ENCODE measurements around the gene BEND5. TPM values are rescaled to one million over a fixed set of nuclear protein-coding genes. Genes with fewer than 3 reads are reported as not detected.
A peak's percentile ranks its signal among the peaks of the same experiment; 100 is the strongest.

BEND5 gene
- total and polyA plus RNA-seq, 2 of the 8 experiments (the other 6 are each of a cell fraction or from before 2014, with no cell fraction given), result 3.8 to 7.5 TPM

DNA sequence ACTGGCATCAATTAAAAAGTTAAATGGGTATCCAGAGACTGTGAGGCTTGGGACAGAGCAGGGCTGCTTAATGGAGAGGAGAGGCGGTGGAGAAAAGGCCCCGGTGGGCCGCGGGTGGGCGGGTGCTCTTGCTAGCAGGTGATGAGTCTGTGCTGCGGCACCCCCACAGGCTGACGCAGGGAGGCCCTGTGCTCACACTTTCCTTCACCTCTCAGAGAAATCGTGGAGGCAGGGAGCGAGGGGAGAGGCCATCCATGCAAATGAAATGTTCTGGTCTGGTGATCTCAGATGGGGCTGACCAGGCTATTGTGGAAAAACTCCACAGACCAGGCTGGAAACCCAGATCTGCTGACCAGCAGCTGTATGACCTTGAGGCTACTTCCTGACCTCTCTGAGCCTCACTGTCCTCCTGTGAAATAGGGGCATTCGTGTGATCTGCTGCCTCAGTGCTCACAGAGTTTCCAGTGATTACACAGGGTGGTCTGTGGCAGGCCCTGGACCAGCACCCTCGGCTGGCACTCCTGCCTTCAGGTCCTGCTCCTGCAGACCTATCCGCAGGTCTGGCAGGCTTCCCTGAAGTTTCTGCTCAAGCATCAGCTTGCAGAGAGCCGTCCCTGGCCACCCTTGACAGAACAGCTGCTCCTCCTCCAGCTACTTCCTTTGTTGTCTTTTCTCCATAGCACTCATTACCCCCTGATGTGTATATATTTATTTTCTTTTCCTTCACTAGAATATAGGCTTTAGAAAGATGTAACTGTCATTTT, 89.2 kb downstream of the BEND5 start:
- H2AFZ ChIP-seq (ENCODE audit: low read length), result no peak overlapping the region
- no peaks in the 10 kb centered on the region for H4K20me1 ChIP-seq (replicated peaks in 1 of 2; ENCODE audit: control insufficient read depth in 1 of 2, insufficient read depth in 2 of 2, low read length in 2 of 2)
- ChIA-PET POLR2A (ENCODE audit: partially characterized antibody) (no interaction called here), CTCF (ENCODE audit: partially characterized antibody) (interaction anchor here (0.6 to 7.3 kb wide), 21 partner anchors 10 to 1661 kb away, joined by 3 to 70 read pairs (median 5); no protein-coding TSS in a partner anchor)
- H3K79me1 ChIP-seq (ENCODE audit: low read depth, low read length), result no peaks in the 10 kb centered on the region
- TF ChIP-seq EZH2 (IDR thresholded peaks at IDR 0.05; ENCODE audit: low read depth, low read length, severe bottlenecking) (no peak), GTF2F1 (IDR thresholded peaks at IDR 0.05; ENCODE audit: borderline replicate concordance, low read depth, low read length) (no peak)
- TF ChIP-seq, protein P1, sequence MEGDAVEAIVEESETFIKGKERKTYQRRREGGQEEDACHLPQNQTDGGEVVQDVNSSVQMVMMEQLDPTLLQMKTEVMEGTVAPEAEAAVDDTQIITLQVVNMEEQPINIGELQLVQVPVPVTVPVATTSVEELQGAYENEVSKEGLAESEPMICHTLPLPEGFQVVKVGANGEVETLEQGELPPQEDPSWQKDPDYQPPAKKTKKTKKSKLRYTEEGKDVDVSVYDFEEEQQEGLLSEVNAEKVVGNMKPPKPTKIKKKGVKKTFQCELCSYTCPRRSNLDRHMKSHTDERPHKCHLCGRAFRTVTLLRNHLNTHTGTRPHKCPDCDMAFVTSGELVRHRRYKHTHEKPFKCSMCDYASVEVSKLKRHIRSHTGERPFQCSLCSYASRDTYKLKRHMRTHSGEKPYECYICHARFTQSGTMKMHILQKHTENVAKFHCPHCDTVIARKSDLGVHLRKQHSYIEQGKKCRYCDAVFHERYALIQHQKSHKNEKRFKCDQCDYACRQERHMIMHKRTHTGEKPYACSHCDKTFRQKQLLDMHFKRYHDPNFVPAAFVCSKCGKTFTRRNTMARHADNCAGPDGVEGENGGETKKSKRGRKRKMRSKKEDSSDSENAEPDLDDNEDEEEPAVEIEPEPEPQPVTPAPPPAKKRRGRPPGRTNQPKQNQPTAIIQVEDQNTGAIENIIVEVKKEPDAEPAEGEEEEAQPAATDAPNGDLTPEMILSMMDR (IDR thresholded peaks at IDR 0.05; ENCODE audit: control extremely low read depth in 1 of 3, insufficient read depth in 1 of 3, low read depth in 1 of 3, low read length in 3 of 3), result peak in 1 of 3 experiments; percentile 19; a peak in 1 of 4 replicates
- WGBS, 2 experiments (ENCODE audit: extremely low coverage in 1 of 2, insufficient coverage in 1 of 2, insufficient read length in 1 of 2, insufficient replicate concordance in 2 of 2, low coverage in 1 of 2, low lambda C conversion rate in 2 of 2, missing lambda C conversion rate in 1 of 2), result 84% methylated on average over 5 of the region's 13 CpGs; no CpG with 5 or more reads in 1 of the 2 experiments
- DNase-seq (ENCODE audit: low read depth in 1 of 2, low spot score in 2 of 2) (no peak), FAIRE-seq (no peak)
- no peak overlapping the region for H2AK5ac ChIP-seq (ENCODE audit: low read depth, low read length)
- H2BK120ac ChIP-seq (replicated peaks; ENCODE audit: low read depth, low read length), result no peak overlapping the region
- H4K8ac ChIP-seq (ENCODE audit: extremely low read depth, insufficient read depth, low read length), result peak overlapping the region; percentile 28; the same call in 1 of the 2 replicates
- no peak overlapping the region for H2BK12ac ChIP-seq (ENCODE audit: low read depth, low read length)
- no peak overlapping the region for H2BK15ac ChIP-seq (ENCODE audit: low read length)
- no peak overlapping the region for H3K9ac ChIP-seq (replicated peaks in 1 of 4; ENCODE audit: extremely low read depth in 1 of 4, low read depth in 3 of 4, low read length in 3 of 4)
- no peak overlapping the region for H3K56ac ChIP-seq (replicated peaks; ENCODE audit: insufficient read length, low read depth, low read length)
- no peaks in the 10 kb centered on the region for H3K27me3 ChIP-seq (replicated peaks in 1 of 4; ENCODE audit: control insufficient read depth in 3 of 4, extremely low read depth in 1 of 4, insufficient read depth in 3 of 4, low read length in 3 of 4)
- H4K91ac ChIP-seq (replicated peaks; ENCODE audit: insufficient read length, low read length), result no peak overlapping the region
- no peaks in the 10 kb centered on the region for H3K9me3 ChIP-seq (ENCODE audit: insufficient read depth in 2 of 2, low read depth in 1 of 2, low read length in 1 of 2)
- H2BK20ac ChIP-seq (ENCODE audit: low read length), result no peak overlapping the region
- H3K4me2 ChIP-seq (ENCODE audit: insufficient read depth in 1 of 2, low read depth in 2 of 2, low read length in 2 of 2), result no peak overlapping the region
- no peak overlapping the region for H4K5ac ChIP-seq (ENCODE audit: insufficient read length, low read depth, low read length)
- no peak overlapping the region for H3K23ac ChIP-seq (ENCODE audit: insufficient read length)
- H3K27ac ChIP-seq (ENCODE audit: low read depth, low read length), result no peak overlapping the region
- H3K23me2 ChIP-seq (ENCODE audit: low read depth, low read length), result no peaks in the 10 kb centered on the region
- H3K36me3 ChIP-seq (ENCODE audit: control insufficient read depth in 2 of 4, insufficient read depth in 4 of 4, low read length in 3 of 4), result no peaks in the 10 kb centered on the region
- no peak overlapping the region for H2BK5ac ChIP-seq (ENCODE audit: low read depth, low read length)
- no peak overlapping the region for H3K4me3 ChIP-seq (ENCODE audit: extremely low read depth in 1 of 4, insufficient read depth in 2 of 4, low read depth in 3 of 4, low read length in 4 of 4)
- H3K4me1 ChIP-seq (replicated peaks in 1 of 4; ENCODE audit: control insufficient read depth in 3 of 4, insufficient read depth in 4 of 4, low read length in 3 of 4), result peaks cover 0 to 5% (median 0%) of the 10 kb centered on the region in 4 experiments; a peak in 1 of 7 replicates
- H3K14ac ChIP-seq (ENCODE audit: insufficient read length), result no peak overlapping the region
- H3K4ac ChIP-seq (replicated peaks; ENCODE audit: insufficient read length, low read depth, low read length), result no peak overlapping the region
- H3K79me2 ChIP-seq (ENCODE audit: control insufficient read depth in 1 of 2, insufficient read depth in 2 of 2, low read length in 2 of 2), result no peaks in the 10 kb centered on the region
- H3K18ac ChIP-seq (ENCODE audit: extremely low read depth, low read length), result no peak overlapping the region

All from H1 (cell line).